K562 (cell line): ENCODE results near the gene ADAM10. TPM values are rescaled to one million over a fixed set of nuclear protein-coding genes. Genes with fewer than 3 reads are reported as not detected.

Source experiments
- ATAC-seq: fragments of 200-7000 bp; cut with Tn5 transposase; 3 replicates; pipeline ENCODE4 v1.9.1; 2020; ENCODE audit warnings: moderate library complexity
- BruUV-seq: library from RNA; stranded (reverse); fragments of 400-500 nt; replicated peaks from 2 replicates; lab custom pipeline; 2021; lab: Mats Ljungman, UMichigan
- CTCF ChIA-PET: fragments of 300-600 bp; formaldehyde crosslinking; extraction: SDS; loops from one replicate; lab custom pipeline; 2021; ENCODE audit warnings: low intra/inter-chr PET ratio; lab: Yijun Ruan, JAX
- POLR2A ChIA-PET: fragments of 300-600, 350-650 bp; sonication (Branson Sonifier 250); formaldehyde crosslinking; extraction: SDS; loops from one replicate; lab custom pipeline; 2021; ENCODE audit warnings: antibody characterized with exemption, inconsistent platforms; lab: Yijun Ruan, JAX
- DNase-seq, 4 experiments: peaks; one replicate each; pipeline versions ENCODE4 v3.0.0 to v3.0.0-alpha.2; 2011 to 2018; ENCODE audit warnings: low spot score in 3 of 4, mixed read lengths in 3 of 4; ENCODE audit errors: extremely low read depth in 1 of 4
- FAIRE-seq: peaks from 2 replicates; lab custom pipeline; 2011; peaks lifted over from hg19 to GRCh38; lab: Jason Lieb, UNC
- H2AFZ ChIP-seq: 2 replicates; pipeline ENCODE4 v1.6.0; 2011; ENCODE audit warnings: low read depth, low read length, control low read depth, inconsistent platforms
- H3K27ac ChIP-seq: fragments of 200-600 bp; 3 replicates; pipeline ENCODE4 v1.8.0; 2011; ENCODE audit warnings: low read depth, mild to moderate bottlenecking, control low read depth, inconsistent platforms, low read length, moderate library complexity, mixed read lengths; ENCODE audit errors: extremely low read depth
- H3K27me3 ChIP-seq, 2 experiments: fragments of 300-600 bp in 1 of 2; 2 replicates in 1 of 2; 3 replicates in 1 of 2; pipeline versions ENCODE4 v1.6.0 to v1.8.0; 2011; ENCODE audit warnings: inconsistent platforms in 2 of 2, low read length in 2 of 2, mild to moderate bottlenecking in 1 of 2, mixed read lengths in 1 of 2, moderate library complexity in 1 of 2; ENCODE audit not compliant: control insufficient read depth in 2 of 2, insufficient read depth in 2 of 2
- H3K36me3 ChIP-seq: fragments of 300-600 bp; 3 replicates; pipeline ENCODE4 v1.8.0; 2011; ENCODE audit warnings: mild to moderate bottlenecking, low read length, inconsistent platforms; ENCODE audit not compliant: control insufficient read depth, insufficient read depth
- H3K4me1 ChIP-seq, 2 experiments: fragments of 200-600 bp in 1 of 2; replicated peaks in 1 of 2; 2 replicates in 1 of 2; 3 replicates in 1 of 2; pipeline versions ENCODE4 v1.5.1 to v1.8.0; 2011; ENCODE audit warnings: inconsistent platforms in 2 of 2, low read length in 2 of 2, mild to moderate bottlenecking in 1 of 2, mixed read lengths in 1 of 2, moderate library complexity in 1 of 2; ENCODE audit not compliant: control insufficient read depth in 2 of 2, insufficient read depth in 2 of 2
- H3K4me2 ChIP-seq: 2 replicates; pipeline ENCODE4 v1.6.1; 2011; ENCODE audit warnings: low read length, control low read depth, inconsistent platforms, mixed read lengths; ENCODE audit not compliant: insufficient read depth
- H3K4me3 ChIP-seq: fragments of 200-600 bp; sonication (generic), shearing (Covaris generic); 2 replicates; pipeline ENCODE4 v1.5.1; 2016; ENCODE audit warnings: control low read depth, inconsistent platforms
- H3K79me2 ChIP-seq: fragments of 200-600 bp; 3 replicates; pipeline ENCODE4 v1.8.0; 2011; ENCODE audit warnings: low read length, inconsistent platforms; ENCODE audit not compliant: control insufficient read depth, insufficient read depth
- H3K9ac ChIP-seq, 2 experiments: 2 replicates each; pipeline versions ENCODE4 v1.6.0 to v1.6.1; 2011; ENCODE audit warnings: low read depth in 2 of 2, low read length in 2 of 2, control low read depth in 1 of 2, inconsistent platforms in 1 of 2, mild to moderate bottlenecking in 1 of 2, mixed read lengths in 1 of 2; ENCODE audit not compliant: insufficient read depth in 1 of 2
- H3K9me1 ChIP-seq: one replicate; pipeline ENCODE4 v1.6.0; 2011; ENCODE audit warnings: inconsistent platforms, mild to moderate bottlenecking, low read length, moderate library complexity; ENCODE audit not compliant: control insufficient read depth, insufficient read depth
- H3K9me3 ChIP-seq: replicated peaks from 2 replicates; pipeline ENCODE4 v1.5.1; 2011; ENCODE audit warnings: low read depth, low read length, inconsistent platforms; ENCODE audit not compliant: control insufficient read depth, insufficient read depth
- H4K20me1 ChIP-seq: replicated peaks from 2 replicates; pipeline ENCODE4 v1.6.1; 2011; ENCODE audit warnings: low read length, inconsistent platforms, mixed read lengths; ENCODE audit not compliant: control insufficient read depth, insufficient read depth
- FOXK1 ChIP-seq: sonication (generic); formaldehyde crosslinking; IDR thresholded peaks from 2 replicates; pipeline ENCODE4 v1.8.0; 2022; ENCODE audit warnings: missing genetic modification reagents, mild to moderate bottlenecking, borderline replicate concordance
- KLF1 ChIP-seq: fragments of 450-650 bp; IDR thresholded peaks from 2 replicates; pipeline ENCODE4 v1.6.1; 2016; ENCODE audit warnings: missing genetic modification characterization, missing compliant biosample characterization
- NR2C1 ChIP-seq, 2 experiments: fragments of 450-650 bp; IDR thresholded peaks; 2 replicates each; pipeline ENCODE4 v1.6.1; 2017; ENCODE audit warnings: mild to moderate bottlenecking in 2 of 2, antibody characterized with exemption in 1 of 2, inconsistent platforms in 1 of 2, missing compliant biosample characterization in 1 of 2, missing genetic modification characterization in 1 of 2
- OTX1 ChIP-seq: fragments of 450-650 bp; formaldehyde crosslinking; IDR thresholded peaks from 2 replicates; pipeline ENCODE4 v1.4.0; 2022; ENCODE audit warnings: mild to moderate bottlenecking
- RAD21 ChIP-seq, 2 experiments: fragments of 250-450 bp in 1 of 2; fragments of 450-650 bp in 1 of 2; sonication (Bioruptor Pico) in 1 of 2; formaldehyde crosslinking in 1 of 2; IDR thresholded peaks in 1 of 2; conservative IDR thresholded peaks in 1 of 2; 2 replicates each; pipeline versions ENCODE4 v1.4.0 to v1.8.0; 2020 to 2022; ENCODE audit warnings: mild to moderate bottlenecking in 2 of 2, moderate library complexity in 1 of 2
- SMAD4 ChIP-seq: fragments of 250-450 bp; sonication (Bioruptor Pico); conservative IDR thresholded peaks from 2 replicates; pipeline ENCODE4 v1.8.0; 2021; ENCODE audit warnings: inconsistent platforms, mild to moderate bottlenecking, moderate library complexity
- SRSF3 ChIP-seq: fragments of 200-400 bp; formaldehyde crosslinking; IDR thresholded peaks from 2 replicates; pipeline ENCODE4 v1.6.1; 2016; ENCODE audit warnings: mild to moderate bottlenecking, low read length, moderate library complexity; ENCODE audit not compliant: insufficient read depth
- TAF15 ChIP-seq: fragments of 200-400 bp; formaldehyde crosslinking; IDR thresholded peaks from 2 replicates; pipeline ENCODE4 v1.6.1; 2017; ENCODE audit warnings: mild to moderate bottlenecking, low read depth, low read length, moderate library complexity
- TAL1 ChIP-seq: fragments of 450-650 bp; IDR thresholded peaks from 2 replicates; pipeline ENCODE4 v1.6.1; 2016; ENCODE audit warnings: mild to moderate bottlenecking
- TCF3 ChIP-seq: sonication (generic); formaldehyde crosslinking; IDR thresholded peaks from 2 replicates; pipeline ENCODE4 v1.4.0; 2020; ENCODE audit warnings: mild to moderate bottlenecking, missing genetic modification reagents
- ZFP36 ChIP-seq: fragments of 150-350 bp; IDR thresholded peaks from 2 replicates; pipeline ENCODE4 v1.6.1; 2018; ENCODE audit warnings: low read length, low read depth; ENCODE audit not compliant: partially characterized antibody
- ZNF830 ChIP-seq: fragments of 250-450 bp; sonication (Bioruptor Pico); IDR thresholded peaks from 2 replicates; pipeline ENCODE4 v1.5.0; 2021; ENCODE audit warnings: mild to moderate bottlenecking
- WGBS: fragments of 100-300 bp; shearing (Covaris generic); methylation state at CpG from one replicate; pipeline ENCODE4 v1.1.6; 2016; ENCODE audit warnings: low coverage, mixed read lengths; ENCODE audit not compliant: insufficient coverage; ENCODE audit errors: missing lambda C conversion rate; 5-methylcytosine and 5-hydroxymethylcytosine counted together
- in situ Hi-C: fragments of 300-500 bp; cut with MboI; formaldehyde crosslinking; loops from 4 replicates; pipeline ENCODE4 v1.15.0; 2018; ENCODE audit warnings: inconsistent platforms, mixed read lengths
- intact Hi-C: fragments of 100-400 bp; cut with micrococcal nuclease; formaldehyde crosslinking; loops from 2 replicates; pipeline ENCODE4 v1.14.2; 2022
- polyA plus RNA-seq, 8 experiments: library from polyadenylated mRNA; depleted of rRNA in 4 of 8; stranded (reverse) in 5 of 8; unstranded in 3 of 8; fragments of >200 nt; fragmentation: Nextera tagmentation in 2 of 8; fragmentation: Illumina TruSeq in 1 of 8; extraction: Ambion mirVana in 2 of 8; extraction: Trizol in 1 of 8; gene quantifications; 2 replicates each; pipeline versions ENCODE4 v1.2.1 to v1.2.3, GENCODE V29; 2011 to 2014; ENCODE audit warnings: inconsistent platforms in 1 of 8, missing spikeins in 1 of 8
- total RNA-seq, 7 experiments: library from RNA; depleted of rRNA in 6 of 7; stranded (reverse); fragments of >200 nt in 6 of 7; fragmentation: Illumina TruSeq in 2 of 7; extraction: Trizol in 2 of 7; gene quantifications; 2 replicates each; pipeline versions ENCODE4 v1.2.1 to v1.2.3, GENCODE V29; 2011 to 2021; ENCODE audit warnings: low replicate concordance in 1 of 7
- TF ChIP-seq, protein P1 (sequence below): IDR thresholded peaks from 2 replicates; pipeline ENCODE4 v1.6.1; 2012; ENCODE audit warnings: low read depth, low read length, improper control_type of control experiment, borderline replicate concordance
- TF ChIP-seq, protein P2 (sequence below), 3 experiments: IDR thresholded peaks in 2 of 3; conservative IDR thresholded peaks in 1 of 3; 2 replicates each; pipeline ENCODE4 v1.5.1; 2011 to 2012; ENCODE audit warnings: low read length in 3 of 3, mild to moderate bottlenecking in 3 of 3, control low read depth in 2 of 3, improper control_type of control experiment in 1 of 3, inconsistent platforms in 1 of 3, low read depth in 1 of 3, mixed read lengths in 1 of 3, moderate library complexity in 1 of 3; ENCODE audit not compliant: insufficient read depth in 2 of 3
- TF ChIP-seq, protein P3 (sequence below), 2 experiments: fragments of 450-650 bp in 1 of 2; sonication (generic) in 1 of 2; formaldehyde crosslinking in 1 of 2; IDR thresholded peaks in 1 of 2; conservative IDR thresholded peaks in 1 of 2; 2 replicates each; pipeline versions ENCODE4 v1.6.1 to v1.8.1; 2016 to 2023; ENCODE audit warnings: mild to moderate bottlenecking in 2 of 2, moderate library complexity in 2 of 2, inconsistent platforms in 1 of 2, missing genetic modification reagents in 1 of 2

ADAM10 gene
- total and polyA plus RNA-seq, 9 of the 15 experiments (the other 6 are each of a cell fraction or from before 2014, with no cell fraction given) = 11.9 to 152 (median 57.3) TPM

DNA sequence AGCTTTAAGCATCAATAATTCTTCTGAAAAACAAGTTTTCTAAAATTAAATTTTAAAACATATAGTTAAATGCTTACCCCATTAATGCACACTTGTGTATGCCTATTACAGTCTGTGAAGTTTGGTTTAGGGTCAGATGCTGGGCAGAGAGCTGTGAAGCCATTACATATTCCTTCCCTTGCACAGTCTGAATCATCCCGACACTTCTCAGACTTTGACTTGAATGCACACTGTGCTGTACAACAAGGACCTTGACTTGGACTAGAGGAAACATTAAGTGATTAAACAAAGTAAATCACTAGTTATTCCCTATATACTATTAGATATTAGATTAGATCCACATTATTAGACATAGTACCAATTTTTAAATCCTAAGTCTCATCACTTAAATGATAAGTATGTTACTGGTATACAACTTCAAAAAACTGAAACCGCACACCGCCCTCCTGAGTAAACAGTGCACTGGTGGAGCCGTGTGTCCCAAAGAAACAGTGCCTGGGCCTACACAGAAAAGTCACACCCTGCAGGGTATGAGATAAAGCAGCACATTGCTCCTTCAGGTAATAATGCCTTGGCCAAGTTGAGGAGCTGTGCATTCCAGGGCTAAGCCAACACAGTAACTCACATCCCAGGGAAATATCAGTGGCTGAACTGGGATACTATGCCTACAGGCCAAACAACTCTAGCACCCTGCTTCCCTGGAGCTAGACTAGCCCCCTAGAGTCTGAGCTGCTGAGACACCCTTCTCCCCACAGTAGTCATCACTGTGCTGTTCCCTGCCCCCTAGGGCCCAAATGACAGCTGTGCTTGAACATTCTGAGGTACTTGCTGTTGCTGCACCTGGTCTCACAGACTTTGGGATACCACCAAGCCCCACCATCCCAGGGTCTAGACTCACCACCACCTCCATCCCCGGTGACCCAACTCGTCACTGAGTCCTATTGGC, 137.5 kb downstream of the ADAM10 start:
- ChIA-PET POLR2A (interaction anchor here (1.4 kb wide), 1 partner anchor 33 kb away, joined by 5 read pairs; no protein-coding TSS in a partner anchor), CTCF (no interaction called here)
- peaks cover 8% of the 10 kb centered on the region; the same call in 2 of the 3 replicates for H3K79me2 ChIP-seq
- intact Hi-C loops = no loop called here
- FAIRE-seq (no peak), DNase-seq (peak in 2 of 4 experiments; percentile 21 to 29), ATAC-seq (peak; percentile 85)
- H3K27me3 ChIP-seq = no peaks in the 10 kb centered on the region
- no peaks in the 10 kb centered on the region; the same call in 1 of the 2 replicates for H4K20me1 ChIP-seq
- in situ Hi-C loops = no loop called here
- 67% methylated on average over 6 of the region's 6 CpGs for WGBS
- H3K4me2 ChIP-seq = peak overlapping the region; percentile 26
- H3K36me3 ChIP-seq = peaks cover 42% of the 10 kb centered on the region
- H3K4me3 ChIP-seq = no peak overlapping the region
- peak overlapping the region in 1 of 2 experiments; percentile 10; a peak in 1 of 4 replicates for H3K9ac ChIP-seq
- H3K4me1 ChIP-seq = peaks cover 3 to 8% of the 10 kb centered on the region in 2 experiments; a peak in 2 of 5 replicates
- H3K9me1 ChIP-seq = no peaks in the 10 kb centered on the region
- no peak overlapping the region for H3K27ac ChIP-seq
- H2AFZ ChIP-seq = no peak overlapping the region
- no TSS peak for BruUV-seq
- peaks cover 10% of the 10 kb centered on the region; the same call in 1 of the 2 replicates for H3K9me3 ChIP-seq
- TF ChIP-seq, protein P1, sequence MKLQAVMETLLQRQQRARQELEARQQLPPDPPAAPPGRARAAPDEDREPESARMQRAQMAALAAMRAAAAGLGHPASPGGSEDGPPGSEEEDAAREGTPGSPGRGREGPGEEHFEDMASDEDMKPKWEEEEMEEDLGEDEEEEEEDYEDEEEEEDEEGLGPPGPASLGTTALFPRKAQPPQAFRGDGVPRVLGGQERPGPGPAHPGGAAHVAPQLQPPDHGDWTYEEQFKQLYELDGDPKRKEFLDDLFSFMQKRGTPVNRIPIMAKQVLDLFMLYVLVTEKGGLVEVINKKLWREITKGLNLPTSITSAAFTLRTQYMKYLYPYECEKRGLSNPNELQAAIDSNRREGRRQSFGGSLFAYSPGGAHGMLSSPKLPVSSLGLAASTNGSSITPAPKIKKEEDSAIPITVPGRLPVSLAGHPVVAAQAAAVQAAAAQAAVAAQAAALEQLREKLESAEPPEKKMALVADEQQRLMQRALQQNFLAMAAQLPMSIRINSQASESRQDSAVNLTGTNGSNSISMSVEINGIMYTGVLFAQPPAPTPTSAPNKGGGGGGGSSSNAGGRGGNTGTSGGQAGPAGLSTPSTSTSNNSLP = no peak
- TF ChIP-seq ZFP36 = no peak
- TF ChIP-seq OTX1 (CRISPR knock-in tag) = no peak
- no peak for TF ChIP-seq ZNF830 (CRISPR knock-in tag)
- TF ChIP-seq, protein P2, sequence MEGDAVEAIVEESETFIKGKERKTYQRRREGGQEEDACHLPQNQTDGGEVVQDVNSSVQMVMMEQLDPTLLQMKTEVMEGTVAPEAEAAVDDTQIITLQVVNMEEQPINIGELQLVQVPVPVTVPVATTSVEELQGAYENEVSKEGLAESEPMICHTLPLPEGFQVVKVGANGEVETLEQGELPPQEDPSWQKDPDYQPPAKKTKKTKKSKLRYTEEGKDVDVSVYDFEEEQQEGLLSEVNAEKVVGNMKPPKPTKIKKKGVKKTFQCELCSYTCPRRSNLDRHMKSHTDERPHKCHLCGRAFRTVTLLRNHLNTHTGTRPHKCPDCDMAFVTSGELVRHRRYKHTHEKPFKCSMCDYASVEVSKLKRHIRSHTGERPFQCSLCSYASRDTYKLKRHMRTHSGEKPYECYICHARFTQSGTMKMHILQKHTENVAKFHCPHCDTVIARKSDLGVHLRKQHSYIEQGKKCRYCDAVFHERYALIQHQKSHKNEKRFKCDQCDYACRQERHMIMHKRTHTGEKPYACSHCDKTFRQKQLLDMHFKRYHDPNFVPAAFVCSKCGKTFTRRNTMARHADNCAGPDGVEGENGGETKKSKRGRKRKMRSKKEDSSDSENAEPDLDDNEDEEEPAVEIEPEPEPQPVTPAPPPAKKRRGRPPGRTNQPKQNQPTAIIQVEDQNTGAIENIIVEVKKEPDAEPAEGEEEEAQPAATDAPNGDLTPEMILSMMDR (IDR thresholded peaks at IDR 0.05 in 2 of 3, conservative IDR thresholded peaks at IDR 0.05 in 1 of 3; ENCODE audit: insufficient read depth in 2 of 3, low read depth in 1 of 3, low read length in 3 of 3) = peak in 2 of 3 experiments; percentile 29 to 35; a peak in 3 of 6 replicates
- peak; percentile 37; the same call in 1 of the 2 replicates for TF ChIP-seq TCF3 (CRISPR knock-in tag)
- no peak for TF ChIP-seq TAF15
- TF ChIP-seq SRSF3 = no peak
- peak in 1 of 2 experiments; percentile 20; a peak in 1 of 4 replicates for TF ChIP-seq RAD21 (CRISPR knock-in tag; conservative IDR thresholded peaks at IDR 0.05 in 1 of 2, IDR thresholded peaks at IDR 0.05 in 1 of 2)
- no peak for TF ChIP-seq NR2C1 (IDR thresholded peaks at IDR 0.05)
- TF ChIP-seq NR2C1 (tag; IDR thresholded peaks at IDR 0.05) = no peak
- TF ChIP-seq SMAD4 (CRISPR knock-in tag) = no peak
- TF ChIP-seq, protein P3, sequence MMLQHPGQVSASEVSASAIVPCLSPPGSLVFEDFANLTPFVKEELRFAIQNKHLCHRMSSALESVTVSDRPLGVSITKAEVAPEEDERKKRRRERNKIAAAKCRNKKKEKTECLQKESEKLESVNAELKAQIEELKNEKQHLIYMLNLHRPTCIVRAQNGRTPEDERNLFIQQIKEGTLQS (IDR thresholded peaks at IDR 0.05) = no peak
- TF ChIP-seq, protein P3 (CRISPR knock-in tag; conservative IDR thresholded peaks at IDR 0.05) = no peak
- TF ChIP-seq TAL1 = no peak
- no peak for TF ChIP-seq FOXK1 (CRISPR knock-in tag)
- peak; percentile 84 for TF ChIP-seq KLF1 (tag)
